Neuron (in vitro differentiated cells): ENCODE measurements around the gene TTYH3.
"Not testable (repeated sequence)": the region's sequence is repeated elsewhere in the genome, so short reads cannot be mapped to it uniquely, and the experiment has no call there.

ENCODE experiments used
- H2AFZ ChIP-seq: one replicate; pipeline ENCODE4 v1.6.1; 2013; ENCODE audit warnings: low read depth, mild to moderate bottlenecking, inconsistent platforms, low read length, moderate library complexity
- H3K27me3 ChIP-seq: one replicate; pipeline ENCODE4 v1.6.1; 2013; ENCODE audit warnings: low read length; ENCODE audit not compliant: insufficient read depth
- H3K36me3 ChIP-seq: one replicate; pipeline ENCODE4 v1.6.1; 2013; ENCODE audit warnings: low read length; ENCODE audit not compliant: insufficient read depth
- H3K4me1 ChIP-seq: one replicate; pipeline ENCODE4 v1.6.1; 2013; ENCODE audit warnings: low read length; ENCODE audit not compliant: insufficient read depth
- H3K4me3 ChIP-seq: 2 replicates; pipeline ENCODE4 v1.5.1; 2013; ENCODE audit warnings: mild to moderate bottlenecking, low read length, moderate library complexity
- H3K9me3 ChIP-seq: one replicate; pipeline ENCODE4 v1.6.1; 2013; ENCODE audit warnings: low read length

Gene TTYH3

DNA sequence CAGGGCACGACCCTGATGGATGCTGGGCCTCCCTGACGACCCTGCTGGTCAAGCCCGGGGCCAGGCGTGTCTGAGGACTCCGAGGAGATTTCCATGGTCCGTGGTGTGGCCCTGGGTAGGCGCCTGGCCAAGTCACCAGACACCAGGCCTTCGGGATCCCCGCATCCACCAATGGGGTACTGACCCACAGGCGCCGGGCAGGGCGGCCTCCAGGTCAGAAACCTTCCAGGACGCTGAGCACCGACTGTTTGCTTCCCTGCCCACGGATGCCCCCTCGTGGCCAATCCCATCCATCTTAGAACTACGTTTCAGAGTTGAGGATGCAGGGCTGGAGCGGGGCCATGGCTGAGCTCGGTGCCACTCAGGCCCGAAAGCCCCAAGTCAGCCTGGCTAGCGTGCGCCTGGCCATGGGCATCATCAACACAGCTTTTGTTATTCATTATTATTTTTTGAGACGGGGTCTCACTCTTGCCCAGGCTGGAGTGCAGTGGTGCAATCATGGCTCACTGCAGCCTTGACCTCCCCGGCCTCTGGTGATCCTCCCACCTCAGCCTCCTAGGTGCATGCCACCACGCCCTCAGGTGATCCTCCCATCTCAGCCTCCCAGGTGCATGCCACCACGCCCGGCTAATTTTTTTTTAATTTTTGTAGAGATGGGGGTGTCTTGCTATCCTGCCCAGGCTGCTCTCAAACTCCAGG lies 49.2 kb downstream of the TTYH3 start:
- Histone ChIP-seq H3K27me3 (no peaks in the 10 kb centered on the region), H3K9me3 (peaks cover 2% of the 10 kb centered on the region), H3K4me3 (no peak overlapping the region), H2AFZ (no peak overlapping the region), H3K36me3 (no peaks in the 10 kb centered on the region), H3K4me1 (peaks cover 16% of the 10 kb centered on the region)

DNA sequence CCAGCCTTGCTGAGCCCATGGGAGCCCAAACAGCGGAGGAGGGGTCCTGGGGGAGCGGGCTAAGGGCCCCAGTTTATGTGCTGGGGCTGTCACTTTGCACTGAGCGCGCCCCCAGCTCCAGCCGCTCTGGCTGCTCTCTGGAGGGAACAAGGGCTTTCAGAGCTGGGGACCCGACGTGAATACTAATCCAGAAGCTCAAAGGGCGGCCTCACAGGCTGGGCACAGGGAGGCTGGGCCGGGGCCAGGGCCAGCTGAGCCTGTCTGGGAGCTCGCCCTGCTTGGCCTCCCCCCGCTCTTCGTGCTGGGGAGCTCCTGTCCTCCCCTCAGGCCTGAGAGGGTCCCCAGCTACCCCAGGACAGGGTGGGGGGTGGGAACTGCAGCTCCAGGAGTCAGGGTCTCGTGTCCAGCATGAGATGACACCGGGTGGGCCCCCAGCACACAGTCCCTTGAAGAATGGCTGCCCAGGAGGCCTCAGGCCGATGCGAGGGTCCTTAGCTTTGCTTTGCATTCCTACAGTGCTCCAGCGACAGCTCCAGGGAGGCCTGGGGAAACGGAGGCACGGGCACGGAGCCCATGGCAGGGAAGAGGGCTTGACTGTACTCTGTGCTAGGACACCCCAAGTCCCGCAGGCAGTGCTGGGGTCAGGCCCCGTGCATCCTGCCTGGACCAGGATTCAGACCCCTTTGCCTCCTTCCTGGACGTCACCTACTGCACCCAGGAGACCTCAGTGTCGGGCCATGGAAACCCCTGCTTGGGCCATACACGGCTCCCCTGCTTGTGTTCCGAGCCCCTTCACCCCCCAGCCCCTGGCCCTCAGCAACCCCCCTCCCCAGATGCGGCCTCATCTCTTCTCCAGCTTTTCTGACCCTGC lies 50.4 kb downstream of the TTYH3 start:
- Histone ChIP-seq H3K4me3 (no peak overlapping the region), H3K9me3 (peaks cover 2% of the 10 kb centered on the region), H3K4me1 (peaks cover 16% of the 10 kb centered on the region), H2AFZ (peak overlapping the region; percentile 14), H3K36me3 (no peaks in the 10 kb centered on the region), H3K27me3 (peaks cover 2% of the 10 kb centered on the region)

- Histone ChIP-seq H3K4me3 (no peak overlapping the region), H3K27me3 (peaks cover 24% of the 10 kb centered on the region), H3K9me3 (peaks cover 2% of the 10 kb centered on the region), H3K4me1 (peaks cover 29% of the 10 kb centered on the region), H3K36me3 (no peaks in the 10 kb centered on the region), H2AFZ (no peak overlapping the region)
Measured at GRCh38 chr7:2684501-2684900, 52.7 kb downstream of the TTYH3 start.

GRCh38 chr7:2686101-2686500 lies 54.3 kb downstream of the TTYH3 start:
- H2AFZ ChIP-seq: no peak overlapping the region
- peaks cover 2% of the 10 kb centered on the region for H3K9me3 ChIP-seq
- no peaks in the 10 kb centered on the region for H3K36me3 ChIP-seq
- H3K27me3 ChIP-seq: peaks cover 38% of the 10 kb centered on the region
- H3K4me1 ChIP-seq: peaks cover 29% of the 10 kb centered on the region
- H3K4me3 ChIP-seq: no peak overlapping the region

DNA sequence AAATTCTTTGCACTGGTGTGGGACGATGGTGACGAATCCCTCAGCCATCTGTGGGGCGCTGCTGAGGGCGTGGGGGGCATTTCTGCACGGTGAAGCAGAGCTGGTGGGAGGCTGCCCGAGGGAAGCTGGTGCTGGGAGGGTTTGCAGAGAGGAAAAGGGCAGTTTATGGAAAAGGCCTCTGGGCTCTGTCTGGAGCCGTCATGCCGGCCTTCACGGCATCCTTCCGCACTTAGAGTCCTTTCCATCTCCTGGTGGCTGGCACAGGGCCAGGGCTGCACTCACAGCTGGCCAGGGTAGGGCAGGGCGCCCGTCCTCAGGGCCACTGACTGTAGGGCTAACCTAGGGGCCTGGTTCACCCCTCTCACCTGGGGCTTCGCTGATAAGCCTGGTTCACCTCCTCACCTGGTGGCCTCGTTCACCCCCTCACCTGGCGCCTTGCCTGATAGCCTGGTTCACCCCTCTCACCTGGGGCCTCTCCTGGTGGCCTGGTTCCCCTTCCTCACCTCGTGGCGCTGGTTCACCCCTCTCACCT lies 55.6 kb downstream of the TTYH3 start:
- H3K27me3 ChIP-seq: peaks cover 38% of the 10 kb centered on the region

GRCh38 chr7:2687881-2688318 lies 56.1 kb downstream of the TTYH3 start, which contains the start of gene AMZ1:
AMZ1 (plus strand) TSS chr7:2688202; CDS start chr7:2700452, 12,250 bp downstream.
- no peaks in the 10 kb centered on the region for H3K36me3 ChIP-seq
- peaks cover 13% of the 10 kb centered on the region for H3K4me1 ChIP-seq
- H3K9me3 ChIP-seq: peaks cover 5% of the 10 kb centered on the region
- peak within 1 kb of the TSS; percentile 35 for H2AFZ ChIP-seq
- H3K4me3 ChIP-seq: no peak within 1 kb of the TSS
- H3K27me3 ChIP-seq: peaks cover 38% of the 10 kb centered on the region

More for the DNA sequence above, 55.6 kb downstream of the TTYH3 start:
- Histone ChIP-seq H2AFZ (no peak overlapping the region), H3K4me1 (peaks cover 18% of the 10 kb centered on the region), H3K9me3 (peaks cover 2% of the 10 kb centered on the region), H3K4me3 (no peak overlapping the region), H3K36me3 (no peaks in the 10 kb centered on the region)

- Histone ChIP-seq H3K27me3 (peaks cover 38% of the 10 kb centered on the region), H3K4me1 (peaks cover 13% of the 10 kb centered on the region), H3K36me3 (no peaks in the 10 kb centered on the region), H2AFZ (peak overlapping the region; percentile 35), H3K4me3 (no peak overlapping the region), H3K9me3 (peaks cover 4% of the 10 kb centered on the region)
Measured at GRCh38 chr7:2688409-2689342, 56.9 kb downstream of the TTYH3 start.

- peaks cover 13% of the 10 kb centered on the region for H3K4me1 ChIP-seq
- peaks cover 38% of the 10 kb centered on the region for H3K27me3 ChIP-seq
Measured at GRCh38 chr7:2689343-2689847, 57.6 kb downstream of the TTYH3 start.

GRCh38 chr7:2689951-2690705 lies 58.3 kb downstream of the TTYH3 start:
- Histone ChIP-seq H3K4me1 (peaks cover 13% of the 10 kb centered on the region), H3K27me3 (peaks cover 38% of the 10 kb centered on the region), H3K9me3 (peaks cover 4% of the 10 kb centered on the region), H2AFZ (no peak overlapping the region), H3K36me3 (no peaks in the 10 kb centered on the region), H3K4me3 (no peak overlapping the region)

More at GRCh38 chr7:2689343-2689847, 57.6 kb downstream of the TTYH3 start:
- Histone ChIP-seq H3K4me3 (no peak overlapping the region), H3K9me3 (peaks cover 4% of the 10 kb centered on the region), H3K36me3 (no peaks in the 10 kb centered on the region), H2AFZ (no peak overlapping the region)

DNA sequence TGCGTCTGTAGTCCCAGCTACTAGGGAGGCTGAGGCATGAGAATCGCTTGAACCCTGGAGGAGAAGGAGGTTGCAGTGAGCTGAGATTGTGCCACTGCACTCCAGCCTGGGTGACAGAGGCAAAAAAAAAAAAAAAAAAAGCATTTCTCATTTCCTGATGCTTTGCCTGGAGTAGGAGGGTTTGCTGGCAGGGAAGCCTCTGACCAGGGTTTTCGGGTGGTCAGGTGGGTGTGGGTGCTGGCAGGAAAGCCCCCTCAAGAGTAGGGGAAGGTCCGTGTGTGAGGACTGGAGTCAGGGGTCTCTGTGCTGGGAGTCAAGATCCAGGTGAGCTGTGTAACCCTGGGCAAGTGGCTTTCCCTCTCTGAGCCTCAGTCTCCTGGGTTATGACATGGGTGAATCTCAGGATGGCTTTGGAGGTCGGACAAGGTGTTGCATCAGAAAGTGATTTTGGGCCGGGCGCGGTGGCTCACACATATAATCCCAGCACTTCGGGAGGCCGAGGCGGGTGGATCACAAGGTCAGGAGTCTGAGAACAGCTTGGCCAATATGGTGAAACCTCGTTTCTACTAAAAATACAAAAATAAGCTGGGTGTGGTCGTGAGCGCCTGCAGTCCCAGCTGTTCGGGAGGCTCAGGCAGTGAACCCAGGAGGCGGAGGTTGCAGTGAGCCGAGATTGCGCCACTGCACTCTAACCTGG lies 59.4 kb downstream of the TTYH3 start:
- peaks cover 4% of the 10 kb centered on the region for H3K9me3 ChIP-seq
- no peaks in the 10 kb centered on the region for H3K36me3 ChIP-seq
- no peak overlapping the region for H3K4me3 ChIP-seq
- no peak overlapping the region for H2AFZ ChIP-seq
- peaks cover 38% of the 10 kb centered on the region for H3K27me3 ChIP-seq
- H3K4me1 ChIP-seq: peaks cover 13% of the 10 kb centered on the region

DNA sequence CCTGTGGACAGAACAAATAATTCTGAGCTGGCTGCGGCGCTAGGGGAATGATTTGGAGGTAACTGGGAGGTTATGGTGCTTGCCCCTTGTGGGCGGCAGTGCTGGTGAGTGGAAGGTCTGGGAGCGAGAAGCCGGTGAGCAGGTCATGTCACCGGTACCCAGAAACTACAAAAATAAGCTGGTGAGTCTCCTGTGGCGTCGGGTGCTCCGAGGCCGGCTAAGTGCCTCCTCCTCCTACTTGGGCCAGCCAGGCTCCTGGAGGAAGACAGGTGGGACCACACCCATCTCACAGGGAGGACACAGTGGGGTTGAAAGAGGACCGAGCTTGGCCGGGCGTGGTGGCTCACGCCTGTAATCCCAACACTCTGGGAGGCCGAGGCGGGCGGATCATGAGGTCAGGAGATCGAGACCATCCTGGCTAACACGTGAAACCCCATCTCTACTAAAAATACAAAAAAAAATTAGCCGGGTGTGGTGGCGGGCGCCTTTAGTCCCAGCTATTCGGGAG lies 60.2 kb downstream of the TTYH3 start:
- not testable (repeated sequence) for H2AFZ ChIP-seq, H3K4me3 ChIP-seq, H3K36me3 ChIP-seq, H3K9me3 ChIP-seq
- peaks cover 37% of the 10 kb centered on the region for H3K27me3 ChIP-seq
- H3K4me1 ChIP-seq: peaks cover 13% of the 10 kb centered on the region
